Parathyroid adenoma (tissue), 2 donors: ENCODE results near the gene FAM171A2.
A peak's percentile ranks its signal among the peaks of the same experiment; 100 is the strongest.
"Not testable (repeated sequence)": the region's sequence is repeated elsewhere in the genome, so short reads cannot be mapped to it uniquely, and the experiment has no call there.

Experiments
- H2AFZ ChIP-seq: fragments of 300-600 bp; sonication (generic); one replicate; pipeline ENCODE4 v1.7.0; 2017; ENCODE audit warnings: antibody characterized with exemption, mild to moderate bottlenecking
- H3K27ac ChIP-seq: fragments of 300-600 bp; sonication (generic); one replicate; pipeline ENCODE4 v1.7.0; 2017
- H3K27me3 ChIP-seq: fragments of 300-600 bp; sonication (generic); one replicate; pipeline ENCODE4 v1.7.0; 2017; ENCODE audit warnings: low read length; ENCODE audit not compliant: control insufficient read depth, insufficient read depth
- H3K36me3 ChIP-seq: fragments of 300-600 bp; sonication (generic); one replicate; pipeline ENCODE4 v1.7.0; 2017; ENCODE audit warnings: low read length; ENCODE audit not compliant: control insufficient read depth, insufficient read depth
- H3K4me1 ChIP-seq: fragments of 300-600 bp; sonication (generic); one replicate; pipeline ENCODE4 v1.7.0; 2017; ENCODE audit warnings: control low read depth
- H3K4me2 ChIP-seq: fragments of 300-600 bp; sonication (generic); one replicate; pipeline ENCODE4 v1.7.0; 2017; ENCODE audit warnings: low read length
- H3K4me3 ChIP-seq: fragments of 300-600 bp; sonication (generic); one replicate; pipeline ENCODE4 v1.7.0; 2017; ENCODE audit warnings: low read depth, low read length
- H3K79me2 ChIP-seq: fragments of 300-600 bp; sonication (generic); one replicate; pipeline ENCODE4 v1.7.0; 2017; ENCODE audit warnings: control low read depth
- H3K9ac ChIP-seq: fragments of 300-600 bp; sonication (generic); one replicate; pipeline ENCODE4 v1.7.0; 2017; ENCODE audit warnings: mild to moderate bottlenecking
- H3K9me3 ChIP-seq: fragments of 300-600 bp; sonication (generic); one replicate; pipeline ENCODE4 v1.7.0; 2017; ENCODE audit warnings: low read length; ENCODE audit not compliant: control insufficient read depth
- CTCF ChIP-seq: fragments of 300-600 bp; sonication (generic); IDR thresholded peaks from one replicate; pipeline ENCODE4 v1.7.0; 2017; ENCODE audit warnings: antibody characterized with exemption, mild to moderate bottlenecking
- donor health status: primary hyperparathyroidism.

The FAM171A2 gene

GRCh38 chr17:44348234-44348987, 15.2 kb downstream of the FAM171A2 start:
- Histone ChIP-seq H3K36me3 (no peaks in the 10 kb centered on the region), H2AFZ (no peak overlapping the region), H3K27me3 (no peaks in the 10 kb centered on the region), H3K79me2 (peaks cover 2% of the 10 kb centered on the region), H3K9ac (no peak overlapping the region), H3K4me1 (peaks cover 2% of the 10 kb centered on the region), H3K27ac (no peak overlapping the region), H3K9me3 (no peaks in the 10 kb centered on the region), H3K4me3 (no peak overlapping the region), H3K4me2 (no peak overlapping the region)
- no peak for TF ChIP-seq CTCF

- not testable (repeated sequence) for H3K27ac ChIP-seq, H2AFZ ChIP-seq, H3K27me3 ChIP-seq, H3K4me3 ChIP-seq, H3K36me3 ChIP-seq, H3K9ac ChIP-seq, H3K9me3 ChIP-seq, H3K79me2 ChIP-seq, H3K4me1 ChIP-seq, H3K4me2 ChIP-seq
Observed at GRCh38 chr17:44347206-44348055, 16.2 kb downstream of the FAM171A2 start.

GRCh38 chr17:44346064-44346844, 17.4 kb downstream of the FAM171A2 start:
- no peak for TF ChIP-seq CTCF
- Histone ChIP-seq H3K4me3 (peak overlapping the region; percentile 80), H3K36me3 (no peaks in the 10 kb centered on the region), H3K9ac (no peak overlapping the region), H3K27me3 (no peaks in the 10 kb centered on the region), H3K4me1 (peaks cover 2% of the 10 kb centered on the region), H3K27ac (no peak overlapping the region), H3K79me2 (peaks cover 2% of the 10 kb centered on the region), H3K4me2 (peak overlapping the region; percentile 93), H3K9me3 (no peaks in the 10 kb centered on the region), H2AFZ (no peak overlapping the region)

GRCh38 chr17:44345454-44346026, 18.1 kb downstream of the FAM171A2 start:
- H3K4me2 ChIP-seq = peak overlapping the region; percentile 93
- peak; percentile 72 for TF ChIP-seq CTCF
- H3K36me3 ChIP-seq = no peaks in the 10 kb centered on the region
- H3K27me3 ChIP-seq = no peaks in the 10 kb centered on the region
- H3K9me3 ChIP-seq = no peaks in the 10 kb centered on the region
- H2AFZ ChIP-seq = peak overlapping the region; percentile 98
- peak overlapping the region; percentile 80 for H3K4me3 ChIP-seq
- peaks cover 2% of the 10 kb centered on the region for H3K4me1 ChIP-seq
- H3K27ac ChIP-seq = peak overlapping the region; percentile 73
- H3K79me2 ChIP-seq = peaks cover 2% of the 10 kb centered on the region
- peak overlapping the region; percentile 8 for H3K9ac ChIP-seq
